GM12878 (cell line): ENCODE measurements around the gene CGAS. TPM values are rescaled to one million over a fixed set of nuclear protein-coding genes. Genes with fewer than 3 reads are reported as not detected.

ENCODE experiments used
- ATAC-seq: fragments of 200-7000 bp; cut with Tn5 transposase; 3 replicates; pipeline ENCODE4 v1.9.1; 2020; ENCODE audit warnings: mild to moderate bottlenecking, moderate library complexity
- BruUV-seq: library from RNA; stranded (reverse); fragments of 400-500 nt; replicated peaks from 2 replicates; lab custom pipeline; 2021; lab: Mats Ljungman, UMichigan
- CTCF ChIA-PET: fragments of 300-600 bp; sonication (Branson Sonifier 250); formaldehyde crosslinking; extraction: SDS; loops from one replicate; lab custom pipeline; 2021; ENCODE audit warnings: inconsistent platforms; lab: Yijun Ruan, JAX
- POLR2A ChIA-PET: fragments of 350-600 bp; formaldehyde crosslinking; extraction: SDS; loops from one replicate; lab custom pipeline; 2021; ENCODE audit warnings: inconsistent platforms; lab: Charles Lee
- RAD21 ChIA-PET: fragments of 300-600 bp; sonication (Branson Sonifier 250); formaldehyde crosslinking; loops from one replicate; lab custom pipeline; 2023; ENCODE audit warnings: antibody characterized with exemption; ENCODE audit not compliant: unreplicated experiment; lab: Charles Lee
- SMC1A ChIA-PET: fragments of 300-600 bp; sonication (Branson Sonifier 250); formaldehyde crosslinking; loops from one replicate; lab custom pipeline; 2023; ENCODE audit not compliant: unreplicated experiment, uncharacterized antibody; lab: Charles Lee
- DNase-seq: peaks from one replicate; pipeline ENCODE4 v3.0.0-alpha.2; 2011; ENCODE audit warnings: low read depth, low spot score
- FAIRE-seq: peaks from 3 replicates; lab custom pipeline; 2011; peaks lifted over from hg19 to GRCh38; lab: Jason Lieb, UNC
- H2AFZ ChIP-seq: 2 replicates; pipeline ENCODE4 v1.6.0; 2011; ENCODE audit warnings: low read depth, low read length, control low read depth; ENCODE audit not compliant: control insufficient read depth
- H3K27ac ChIP-seq: 2 replicates; pipeline ENCODE4 v1.5.1; 2011; ENCODE audit warnings: control low read depth; ENCODE audit not compliant: control insufficient read depth, insufficient read depth
- H3K27me3 ChIP-seq, 2 experiments: replicated peaks in 1 of 2; 2 replicates each; pipeline versions ENCODE4 v1.6.0 to v1.6.1; 2011; ENCODE audit warnings: low read length in 1 of 2; ENCODE audit not compliant: control insufficient read depth in 2 of 2, insufficient read depth in 2 of 2
- H3K36me3 ChIP-seq, 2 experiments: 2 replicates each; pipeline ENCODE4 v1.5.1; 2011; ENCODE audit warnings: low read length in 1 of 2; ENCODE audit not compliant: control insufficient read depth in 2 of 2, insufficient read depth in 2 of 2
- H3K4me1 ChIP-seq: 2 replicates; pipeline ENCODE4 v1.6.1; 2011; ENCODE audit warnings: mild to moderate bottlenecking, low read length, moderate library complexity, mixed read lengths; ENCODE audit not compliant: control insufficient read depth, insufficient read depth
- H3K4me2 ChIP-seq: 2 replicates; pipeline ENCODE4 v1.6.0; 2011; ENCODE audit warnings: control low read depth; ENCODE audit not compliant: control insufficient read depth, insufficient read depth
- H3K4me3 ChIP-seq: fragments of 200-600 bp; sonication (generic); 2 replicates; pipeline ENCODE4 v1.5.1; 2016
- H3K79me2 ChIP-seq: 2 replicates; pipeline ENCODE4 v1.6.0; 2011; ENCODE audit warnings: low read length; ENCODE audit not compliant: control insufficient read depth, insufficient read depth
- H3K9ac ChIP-seq: 2 replicates; pipeline ENCODE4 v1.8.0; 2011; ENCODE audit warnings: low read length, control low read depth, mixed read lengths; ENCODE audit not compliant: control insufficient read depth, insufficient read depth
- H3K9me3 ChIP-seq: replicated peaks from 3 replicates; pipeline ENCODE4 v1.5.1; 2011; ENCODE audit warnings: mild to moderate bottlenecking, low read length; ENCODE audit not compliant: control insufficient read depth, insufficient read depth
- H4K20me1 ChIP-seq: 2 replicates; pipeline ENCODE4 v1.6.0; 2011; ENCODE audit not compliant: control insufficient read depth, insufficient read depth
- ATF7 ChIP-seq: fragments of 450-650 bp; IDR thresholded peaks from 2 replicates; pipeline ENCODE4 v1.6.1; 2016; ENCODE audit warnings: low read depth, mild to moderate bottlenecking
- BRCA1 ChIP-seq: IDR thresholded peaks from 2 replicates; pipeline ENCODE4 v1.6.1; 2011; ENCODE audit warnings: low read depth, low read length, improper control_type of control experiment
- CBX5 ChIP-seq: sonication (generic); IDR thresholded peaks from 2 replicates; pipeline ENCODE4 v1.6.1; 2016; ENCODE audit warnings: low read depth, moderate library complexity, mild to moderate bottlenecking, inconsistent platforms
- DPF2 ChIP-seq: fragments of 450-650 bp; IDR thresholded peaks from 2 replicates; pipeline ENCODE4 v1.6.1; 2017; ENCODE audit warnings: mild to moderate bottlenecking
- ETV6 ChIP-seq, 2 experiments: fragments of 450-650 bp in 1 of 2; IDR thresholded peaks in 1 of 2; conservative IDR thresholded peaks in 1 of 2; 2 replicates each; pipeline ENCODE4 v1.6.1; 2014; ENCODE audit warnings: antibody characterized with exemption in 1 of 2, borderline replicate concordance in 1 of 2, low read depth in 1 of 2, mild to moderate bottlenecking in 1 of 2, moderate library complexity in 1 of 2
- NFYA ChIP-seq: IDR thresholded peaks from 2 replicates; pipeline ENCODE4 v1.6.1; 2011; ENCODE audit warnings: low read depth, mild to moderate bottlenecking, low read length, improper control_type of control experiment, borderline replicate concordance
- POLR2AphosphoS5 ChIP-seq: IDR thresholded peaks from 2 replicates; pipeline ENCODE4 v1.6.1; 2011; ENCODE audit warnings: mild to moderate bottlenecking, low read length, inconsistent platforms
- SMARCA5 ChIP-seq: fragments of 450-650 bp; IDR thresholded peaks from 2 replicates; pipeline ENCODE4 v1.6.1; 2017; ENCODE audit warnings: mild to moderate bottlenecking
- ZBED1 ChIP-seq: IDR thresholded peaks from 2 replicates; pipeline ENCODE4 v1.6.1; 2016; ENCODE audit warnings: borderline replicate concordance
- ZZZ3 ChIP-seq: IDR thresholded peaks from 2 replicates; pipeline ENCODE4 v1.6.1; 2011; ENCODE audit warnings: low read depth; ENCODE audit not compliant: control insufficient read depth, insufficient read length
- WGBS: methylation state at CpG from one replicate; pipeline ENCODE4 v1.1.6; 2016; ENCODE audit warnings: low lambda C conversion rate; ENCODE audit not compliant: insufficient replicate concordance, insufficient coverage; ENCODE audit errors: missing lambda C conversion rate; 5-methylcytosine and 5-hydroxymethylcytosine counted together
- in situ Hi-C: fragments of 300-500 bp; cut with MboI; formaldehyde crosslinking; loops from 9 replicates; pipeline ENCODE4 v1.14.3; 2018; ENCODE audit warnings: mixed read lengths
- intact Hi-C: fragments of 100-400 bp; cut with micrococcal nuclease; formaldehyde crosslinking; loops from one replicate; pipeline ENCODE4 v1.14.2; 2022; ENCODE audit not compliant: unreplicated experiment
- polyA plus RNA-seq, 11 experiments: library from polyadenylated mRNA; depleted of rRNA in 4 of 11; unstranded in 6 of 11; stranded (reverse) in 5 of 11; fragments of >200 nt; fragmentation: Nextera tagmentation in 4 of 11; fragmentation: Illumina TruSeq in 1 of 11; extraction: Ambion mirVana in 4 of 11; extraction: Trizol in 1 of 11; gene quantifications; 1 replicate in 1 of 11; 2 replicates in 10 of 11; pipeline versions ENCODE4 v1.2.1 to v1.2.3, GENCODE V29; 2011 to 2016; ENCODE audit warnings: inconsistent platforms in 2 of 11, missing spikeins in 2 of 11, low read depth in 1 of 11
- total RNA-seq, 4 experiments: library from RNA; depleted of rRNA in 3 of 4; stranded (reverse); fragments of >200 nt in 3 of 4; fragmentation: Illumina TruSeq in 1 of 4; extraction: Trizol in 1 of 4; gene quantifications; 2 replicates each; pipeline versions ENCODE4 v1.2.1 to v1.2.3, GENCODE V29; 2013 to 2021
- TF ChIP-seq, protein P1 (sequence below): fragments of 150-350 bp; IDR thresholded peaks from 2 replicates; pipeline ENCODE4 v1.6.1; 2016; ENCODE audit warnings: low read depth, low read length
- TF ChIP-seq, protein P2 (sequence below): fragments of 450-650 bp; IDR thresholded peaks from 2 replicates; pipeline ENCODE4 v1.6.1; 2016; ENCODE audit warnings: mild to moderate bottlenecking

Gene CGAS
- total and polyA plus RNA-seq, 10 of the 15 experiments (the other 5 are each of a cell fraction or from before 2014, with no cell fraction given): 4.7 to 30.2 (median 22.1) TPM

DNA sequence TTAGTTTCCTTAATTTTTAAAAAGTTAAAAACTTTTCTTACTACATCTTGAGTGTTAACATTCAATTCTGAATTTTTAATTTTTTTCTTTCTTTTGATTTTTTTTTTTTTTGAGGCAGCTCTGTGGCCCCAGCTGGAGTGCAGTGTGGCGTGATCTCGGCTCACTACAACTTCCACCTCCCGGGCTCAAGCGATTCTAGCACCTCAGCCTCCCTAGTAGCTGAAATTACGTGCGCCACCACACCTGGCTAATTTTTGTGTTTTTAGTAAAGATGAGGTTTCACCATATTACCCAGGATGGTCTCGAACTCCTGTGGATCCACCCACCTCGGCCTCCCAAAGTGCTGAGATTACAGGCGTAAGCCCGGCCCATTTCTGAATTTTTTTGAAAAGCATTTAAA is 56.2 kb downstream of the CGAS start:
- ChIA-PET CTCF (interaction anchor here (0.7 to 1.1 kb wide), 2 partner anchors 213 to 257 kb away, joined by 3 to 4 read pairs; no protein-coding TSS in a partner anchor), SMC1A (no interaction called here), POLR2A (no interaction called here), RAD21 (no interaction called here)
- no peak overlapping the region for H3K9ac ChIP-seq
- intact Hi-C loops: no loop called here
- no peak for FAIRE-seq
- H2AFZ ChIP-seq: no peak overlapping the region
- no peak overlapping the region for H3K27ac ChIP-seq
- WGBS: 88% methylated on average over 9 of the region's 10 CpGs
- in situ Hi-C loops: no loop called here
- no peaks in the 10 kb centered on the region for H3K36me3 ChIP-seq
- DNase-seq: no peak
- no peak overlapping the region for H3K4me2 ChIP-seq
- H3K27me3 ChIP-seq: no peaks in the 10 kb centered on the region
- no peaks in the 10 kb centered on the region for H3K4me1 ChIP-seq
- TF ChIP-seq ATF7 (no peak), CBX5 (no peak)
- TF ChIP-seq, all 136 proteins: peak for 0
- Histone ChIP-seq H3K4me3 (no peak overlapping the region), H3K9me3 (no peaks in the 10 kb centered on the region), H3K79me2 (no peaks in the 10 kb centered on the region), H4K20me1 (no peaks in the 10 kb centered on the region)
- ATAC-seq: no peak
- BruUV-seq: no TSS peak

DNA sequence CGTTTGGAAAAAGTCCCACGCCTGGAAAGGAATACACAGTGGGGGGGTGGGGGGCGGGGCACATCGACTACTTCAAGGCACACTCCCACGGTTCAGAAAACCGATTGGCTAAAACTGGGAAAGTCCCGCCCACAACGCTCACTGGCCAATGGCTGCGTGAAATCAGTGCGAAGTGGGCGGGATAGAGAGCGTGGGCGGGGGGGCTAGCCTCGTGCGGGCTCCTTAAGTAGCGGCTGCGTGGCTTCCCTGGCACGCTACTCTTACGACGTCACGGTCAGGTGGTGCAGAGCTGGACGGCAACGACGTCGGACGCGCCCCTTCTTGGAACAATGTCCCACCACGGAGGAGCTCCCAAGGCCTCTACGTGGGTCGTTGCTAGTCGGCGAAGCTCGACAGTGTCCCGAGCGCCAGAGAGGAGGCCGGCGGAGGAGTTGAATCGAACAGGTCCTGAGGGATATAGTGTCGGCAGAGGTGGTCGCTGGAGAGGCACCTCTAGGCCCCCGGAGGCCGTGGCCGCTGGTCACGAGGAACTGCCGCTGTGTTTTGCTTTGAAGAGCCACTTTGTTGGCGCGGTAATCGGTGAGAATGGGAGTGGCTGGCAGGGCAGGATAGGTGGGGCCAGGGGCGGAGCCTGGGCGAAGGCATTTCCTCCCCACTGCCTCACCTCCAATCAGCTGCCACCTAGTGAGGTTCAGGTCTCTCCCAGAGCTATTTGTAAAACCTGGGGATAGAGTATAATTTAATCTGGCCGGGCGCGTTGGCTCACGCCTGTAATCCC is 57.3 kb downstream of the CGAS start, which contains the start of gene DDX43:
TSS of gene DDX43 (plus strand) at position 252 of the 778 bp plus-strand sequence. CDS start at position 330, 78 bp downstream.
- ChIA-PET RAD21 (no interaction called here), CTCF (interaction anchor here (1.1 kb wide), 1 partner anchor 258 kb away, joined by 3 read pairs; no protein-coding TSS in a partner anchor), POLR2A (interaction anchor here (0.8 kb wide), 1 partner anchor 121 kb away, joined by 3 read pairs; no protein-coding TSS in a partner anchor), SMC1A (no interaction called here)
- no peak within 1 kb of the TSS for H3K4me3 ChIP-seq
- FAIRE-seq: no peak
- no peak within 1 kb of the TSS for H2AFZ ChIP-seq
- BruUV-seq: no TSS peak
- intact Hi-C loops: no loop called here
- H3K9ac ChIP-seq: no peak within 1 kb of the TSS
- no peak for DNase-seq
- no peaks in the 10 kb centered on the region for H3K27me3 ChIP-seq
- no peak within 1 kb of the TSS for H3K4me2 ChIP-seq
- WGBS: 88% methylated on average over 40 of the region's 54 CpGs
- no peaks in the 10 kb centered on the region for H3K9me3 ChIP-seq
- no peaks in the 10 kb centered on the region for H3K79me2 ChIP-seq
- no peak within 1 kb of the TSS for H3K27ac ChIP-seq
- no peak for ATAC-seq
- no peaks in the 10 kb centered on the region for H4K20me1 ChIP-seq
- no peaks in the 10 kb centered on the region for H3K4me1 ChIP-seq
- no peaks in the 10 kb centered on the region for H3K36me3 ChIP-seq
- in situ Hi-C loops: no loop called here
- TF ChIP-seq ZZZ3 (no peak), DPF2 (no peak), SMARCA5 (no peak), ETV6 (conservative IDR thresholded peaks at IDR 0.05 in 1 of 2, IDR thresholded peaks at IDR 0.05 in 1 of 2; ENCODE audit: borderline replicate concordance in 1 of 2, low read depth in 1 of 2) (no peak), POLR2AphosphoS5 (no peak), NFYA (no peak), BRCA1 (no peak), ZBED1 (no peak), ATF7 (no peak)
- TF ChIP-seq, protein P1, sequence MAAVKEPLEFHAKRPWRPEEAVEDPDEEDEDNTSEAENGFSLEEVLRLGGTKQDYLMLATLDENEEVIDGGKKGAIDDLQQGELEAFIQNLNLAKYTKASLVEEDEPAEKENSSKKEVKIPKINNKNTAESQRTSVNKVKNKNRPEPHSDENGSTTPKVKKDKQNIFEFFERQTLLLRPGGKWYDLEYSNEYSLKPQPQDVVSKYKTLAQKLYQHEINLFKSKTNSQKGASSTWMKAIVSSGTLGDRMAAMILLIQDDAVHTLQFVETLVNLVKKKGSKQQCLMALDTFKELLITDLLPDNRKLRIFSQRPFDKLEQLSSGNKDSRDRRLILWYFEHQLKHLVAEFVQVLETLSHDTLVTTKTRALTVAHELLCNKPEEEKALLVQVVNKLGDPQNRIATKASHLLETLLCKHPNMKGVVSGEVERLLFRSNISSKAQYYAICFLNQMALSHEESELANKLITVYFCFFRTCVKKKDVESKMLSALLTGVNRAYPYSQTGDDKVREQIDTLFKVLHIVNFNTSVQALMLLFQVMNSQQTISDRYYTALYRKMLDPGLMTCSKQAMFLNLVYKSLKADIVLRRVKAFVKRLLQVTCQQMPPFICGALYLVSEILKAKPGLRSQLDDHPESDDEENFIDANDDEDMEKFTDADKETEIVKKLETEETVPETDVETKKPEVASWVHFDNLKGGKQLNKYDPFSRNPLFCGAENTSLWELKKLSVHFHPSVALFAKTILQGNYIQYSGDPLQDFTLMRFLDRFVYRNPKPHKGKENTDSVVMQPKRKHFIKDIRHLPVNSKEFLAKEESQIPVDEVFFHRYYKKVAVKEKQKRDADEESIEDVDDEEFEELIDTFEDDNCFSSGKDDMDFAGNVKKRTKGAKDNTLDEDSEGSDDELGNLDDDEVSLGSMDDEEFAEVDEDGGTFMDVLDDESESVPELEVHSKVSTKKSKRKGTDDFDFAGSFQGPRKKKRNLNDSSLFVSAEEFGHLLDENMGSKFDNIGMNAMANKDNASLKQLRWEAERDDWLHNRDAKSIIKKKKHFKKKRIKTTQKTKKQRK: no peak
- TF ChIP-seq, protein P2, sequence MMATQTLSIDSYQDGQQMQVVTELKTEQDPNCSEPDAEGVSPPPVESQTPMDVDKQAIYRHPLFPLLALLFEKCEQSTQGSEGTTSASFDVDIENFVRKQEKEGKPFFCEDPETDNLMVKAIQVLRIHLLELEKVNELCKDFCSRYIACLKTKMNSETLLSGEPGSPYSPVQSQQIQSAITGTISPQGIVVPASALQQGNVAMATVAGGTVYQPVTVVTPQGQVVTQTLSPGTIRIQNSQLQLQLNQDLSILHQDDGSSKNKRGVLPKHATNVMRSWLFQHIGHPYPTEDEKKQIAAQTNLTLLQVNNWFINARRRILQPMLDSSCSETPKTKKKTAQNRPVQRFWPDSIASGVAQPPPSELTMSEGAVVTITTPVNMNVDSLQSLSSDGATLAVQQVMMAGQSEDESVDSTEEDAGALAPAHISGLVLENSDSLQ: no peak
